GM12878 (cell line): ENCODE data around the gene VANGL2.

Experiments
- POLR2AphosphoS5 ChIP-seq: IDR thresholded peaks from 2 replicates; pipeline ENCODE4 v1.6.1; 2011; ENCODE audit warnings: mild to moderate bottlenecking, low read length, inconsistent platforms
- TF ChIP-seq, protein P1 (sequence below): fragments of 450-650 bp; IDR thresholded peaks from 2 replicates; pipeline ENCODE4 v1.6.1; 2018; ENCODE audit warnings: mild to moderate bottlenecking, low read depth, moderate library complexity; ENCODE audit not compliant: partially characterized antibody
- TF ChIP-seq, protein P2 (sequence below): IDR thresholded peaks from 2 replicates; pipeline ENCODE4 v1.6.1; 2012; ENCODE audit warnings: low read depth, low read length, improper control_type of control experiment

DNA sequence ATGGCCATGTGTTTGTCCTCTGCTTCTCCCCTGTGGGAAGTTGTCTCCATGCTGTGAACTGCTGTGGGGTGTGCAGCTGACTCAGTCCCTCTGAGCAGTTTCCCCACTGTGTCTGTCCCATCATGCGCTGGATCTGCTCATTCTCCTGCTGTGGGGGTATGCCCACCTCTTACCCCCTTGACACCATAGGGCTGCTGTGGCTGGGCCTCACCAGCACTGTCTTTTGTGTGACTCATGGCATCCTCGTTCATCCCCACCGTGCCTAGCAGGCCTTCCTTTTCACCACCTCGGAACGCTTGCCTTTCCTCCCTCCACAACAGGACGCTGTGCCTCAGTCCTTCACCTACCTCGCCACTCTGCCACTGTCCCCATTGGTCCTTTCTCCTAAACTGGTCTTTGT is 27.3 kb downstream of the VANGL2 start:
- TF ChIP-seq, protein P1, sequence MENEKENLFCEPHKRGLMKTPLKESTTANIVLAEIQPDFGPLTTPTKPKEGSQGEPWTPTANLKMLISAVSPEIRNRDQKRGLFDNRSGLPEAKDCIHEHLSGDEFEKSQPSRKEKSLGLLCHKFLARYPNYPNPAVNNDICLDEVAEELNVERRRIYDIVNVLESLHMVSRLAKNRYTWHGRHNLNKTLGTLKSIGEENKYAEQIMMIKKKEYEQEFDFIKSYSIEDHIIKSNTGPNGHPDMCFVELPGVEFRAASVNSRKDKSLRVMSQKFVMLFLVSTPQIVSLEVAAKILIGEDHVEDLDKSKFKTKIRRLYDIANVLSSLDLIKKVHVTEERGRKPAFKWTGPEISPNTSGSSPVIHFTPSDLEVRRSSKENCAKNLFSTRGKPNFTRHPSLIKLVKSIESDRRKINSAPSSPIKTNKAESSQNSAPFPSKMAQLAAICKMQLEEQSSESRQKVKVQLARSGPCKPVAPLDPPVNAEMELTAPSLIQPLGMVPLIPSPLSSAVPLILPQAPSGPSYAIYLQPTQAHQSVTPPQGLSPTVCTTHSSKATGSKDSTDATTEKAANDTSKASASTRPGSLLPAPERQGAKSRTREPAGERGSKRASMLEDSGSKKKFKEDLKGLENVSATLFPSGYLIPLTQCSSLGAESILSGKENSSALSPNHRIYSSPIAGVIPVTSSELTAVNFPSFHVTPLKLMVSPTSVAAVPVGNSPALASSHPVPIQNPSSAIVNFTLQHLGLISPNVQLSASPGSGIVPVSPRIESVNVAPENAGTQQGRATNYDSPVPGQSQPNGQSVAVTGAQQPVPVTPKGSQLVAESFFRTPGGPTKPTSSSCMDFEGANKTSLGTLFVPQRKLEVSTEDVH = no peak
- no peak for TF ChIP-seq POLR2AphosphoS5
- TF ChIP-seq, protein P2, sequence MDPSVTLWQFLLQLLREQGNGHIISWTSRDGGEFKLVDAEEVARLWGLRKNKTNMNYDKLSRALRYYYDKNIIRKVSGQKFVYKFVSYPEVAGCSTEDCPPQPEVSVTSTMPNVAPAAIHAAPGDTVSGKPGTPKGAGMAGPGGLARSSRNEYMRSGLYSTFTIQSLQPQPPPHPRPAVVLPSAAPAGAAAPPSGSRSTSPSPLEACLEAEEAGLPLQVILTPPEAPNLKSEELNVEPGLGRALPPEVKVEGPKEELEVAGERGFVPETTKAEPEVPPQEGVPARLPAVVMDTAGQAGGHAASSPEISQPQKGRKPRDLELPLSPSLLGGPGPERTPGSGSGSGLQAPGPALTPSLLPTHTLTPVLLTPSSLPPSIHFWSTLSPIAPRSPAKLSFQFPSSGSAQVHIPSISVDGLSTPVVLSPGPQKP = no peak
